HG03159 (cell line): ENCODE results near the gene DNAJC1.
A peak's percentile ranks its signal among the peaks of the same experiment; 100 is the strongest.
"Not testable (repeated sequence)": the region's sequence is repeated elsewhere in the genome, so short reads cannot be mapped to it uniquely, and the experiment has no call there.

Source experiments
- ATAC-seq: cut with Tn5 transposase; IDR thresholded peaks from one replicate; pipeline ENCODE4 v1.9.1; 2021; ENCODE audit warnings: mild to moderate bottlenecking, moderate library complexity; ENCODE audit not compliant: unreplicated experiment

The DNAJC1 gene

GRCh38 chr10:22003177-22003963 is at the start of gene DNAJC1:
Gene DNAJC1 (minus strand): TSS chr10:22003730. CDS start chr10:22003434, 296 bp downstream.
- peak; percentile 93 for ATAC-seq

DNA sequence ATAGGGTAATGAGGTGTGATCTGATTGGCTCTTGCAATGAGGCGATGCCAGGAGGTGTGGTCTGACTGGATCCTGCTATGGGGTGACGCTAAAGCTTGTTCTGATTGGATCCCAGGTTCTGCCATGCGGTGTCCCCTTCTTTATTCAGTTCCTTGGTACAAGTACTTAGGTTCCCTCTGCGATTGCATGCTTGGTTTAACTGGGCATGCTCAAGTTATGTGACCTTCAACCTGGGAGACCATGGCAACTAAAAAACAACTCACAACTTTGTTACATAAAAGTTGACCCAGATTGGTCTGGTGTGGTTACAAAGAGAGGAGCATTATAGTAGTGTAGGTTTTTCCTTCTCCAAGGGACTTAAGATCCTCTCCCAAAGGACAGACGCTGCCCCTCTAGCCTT is 49.5 kb upstream of the DNAJC1 start:
- ATAC-seq: no peak

DNA sequence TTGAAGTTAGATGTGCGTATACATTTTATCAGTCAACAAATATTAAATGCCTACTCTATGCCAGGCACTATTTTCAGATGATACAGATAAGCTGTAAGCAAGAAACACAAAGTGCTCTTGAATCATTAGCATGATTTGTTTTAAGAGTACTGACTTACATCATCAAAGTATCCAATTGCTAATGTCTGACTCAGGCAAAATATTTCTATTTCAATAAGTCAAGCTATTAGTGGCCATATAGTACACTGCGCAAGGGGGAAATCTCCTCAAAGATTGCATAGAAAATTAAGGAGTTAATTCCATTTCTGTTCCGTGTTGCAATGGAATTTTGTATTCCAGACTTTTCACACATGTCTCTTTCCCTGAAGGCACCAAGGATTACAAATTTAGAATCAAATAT is 46.1 kb upstream of the DNAJC1 start:
- no peak for ATAC-seq

DNA sequence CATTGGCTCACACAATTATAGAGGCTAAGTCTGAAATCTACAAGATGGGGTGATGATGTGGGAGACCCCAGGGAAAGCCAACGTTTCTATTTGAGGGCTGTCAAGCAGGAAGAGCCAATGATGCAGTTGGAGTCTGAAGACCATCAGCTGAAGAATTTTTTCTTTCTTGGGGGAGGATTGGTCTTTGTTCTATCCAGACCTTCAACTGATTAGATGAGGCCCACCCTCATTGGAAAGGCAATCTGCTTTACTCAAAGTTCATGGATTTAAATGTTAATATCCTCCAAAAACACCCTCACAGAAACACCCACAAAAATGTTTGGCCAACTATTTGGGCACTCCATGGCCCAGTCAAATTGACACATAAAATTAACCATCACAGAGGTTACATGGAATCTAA is 44.3 kb upstream of the DNAJC1 start:
- ATAC-seq: no peak

DNA sequence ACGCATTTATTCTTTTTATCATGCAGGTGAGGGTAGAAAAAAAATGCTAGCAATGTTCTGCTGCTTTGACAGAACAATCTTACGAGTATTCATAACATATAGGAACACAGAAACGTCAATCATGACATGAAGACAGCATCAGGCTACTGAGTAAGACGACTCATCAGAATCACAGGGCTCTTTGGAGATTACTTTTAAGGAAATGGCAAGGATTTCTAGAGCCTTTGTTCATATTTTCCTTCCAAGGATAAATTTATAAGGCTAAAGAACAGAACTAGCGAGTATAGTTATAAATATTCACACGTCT is 39.8 kb upstream of the DNAJC1 start:
- ATAC-seq: no peak

DNA sequence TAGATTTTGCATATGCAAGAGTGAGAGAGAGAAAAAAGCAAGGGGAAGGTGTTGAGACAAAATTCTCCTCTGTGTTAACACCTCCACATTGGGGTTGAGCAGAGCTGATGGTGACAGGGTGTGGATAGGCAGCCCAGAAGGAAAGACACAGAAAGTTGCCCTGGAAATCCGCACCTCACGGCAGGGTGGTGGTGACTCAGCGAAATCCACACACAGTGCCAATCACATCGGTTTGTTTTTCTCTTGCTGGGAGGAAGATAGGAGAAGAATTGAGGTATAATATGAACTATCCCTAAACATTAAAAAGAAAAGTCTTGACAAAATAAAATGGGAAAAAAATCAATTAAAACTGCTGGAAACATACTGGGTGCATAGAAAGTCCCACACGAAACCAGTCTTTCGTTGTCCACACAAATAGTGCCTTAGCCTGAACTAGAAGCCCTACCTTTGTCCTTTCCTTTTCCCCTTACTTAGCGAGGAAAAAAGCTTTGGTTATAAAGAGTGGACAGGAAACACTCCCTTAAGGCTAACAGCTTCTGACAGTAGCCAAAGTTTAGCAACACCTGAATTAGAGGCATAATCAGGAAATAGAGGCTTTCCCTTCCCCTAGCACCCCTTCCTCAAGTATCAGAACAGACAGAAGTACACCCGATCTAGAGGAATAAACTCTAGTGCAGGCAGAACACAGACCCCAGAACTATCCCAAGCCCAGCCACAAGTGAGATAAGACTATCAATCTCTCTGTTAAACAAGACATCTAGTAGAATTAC is 39.2 kb upstream of the DNAJC1 start:
- no peak for ATAC-seq

DNA sequence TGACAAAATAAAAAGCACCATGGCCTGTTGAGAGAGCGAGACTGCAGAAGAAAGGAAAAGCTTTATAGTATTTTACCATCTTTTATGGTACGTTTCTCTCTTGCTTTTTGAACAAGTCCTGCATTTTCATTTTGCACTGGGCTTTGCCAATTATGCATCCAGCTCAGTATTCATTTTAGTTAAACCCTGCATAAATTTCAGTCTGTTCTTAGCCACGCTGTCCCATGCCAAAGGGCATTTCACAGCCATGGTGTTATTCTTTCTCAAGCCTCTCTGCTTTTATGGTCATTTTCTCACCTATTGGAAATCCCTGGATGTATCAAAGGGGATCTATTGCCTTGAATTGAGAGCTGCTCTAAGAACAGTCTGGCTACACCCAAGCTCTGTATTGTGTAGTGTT is 30.8 kb upstream of the DNAJC1 start:
- ATAC-seq: no peak

GRCh38 chr10:22032268-22032667 is 28.7 kb upstream of the DNAJC1 start:
- ATAC-seq: not testable (repeated sequence)

GRCh38 chr10:22030421-22030820 is 26.9 kb upstream of the DNAJC1 start:
- no peak for ATAC-seq

DNA sequence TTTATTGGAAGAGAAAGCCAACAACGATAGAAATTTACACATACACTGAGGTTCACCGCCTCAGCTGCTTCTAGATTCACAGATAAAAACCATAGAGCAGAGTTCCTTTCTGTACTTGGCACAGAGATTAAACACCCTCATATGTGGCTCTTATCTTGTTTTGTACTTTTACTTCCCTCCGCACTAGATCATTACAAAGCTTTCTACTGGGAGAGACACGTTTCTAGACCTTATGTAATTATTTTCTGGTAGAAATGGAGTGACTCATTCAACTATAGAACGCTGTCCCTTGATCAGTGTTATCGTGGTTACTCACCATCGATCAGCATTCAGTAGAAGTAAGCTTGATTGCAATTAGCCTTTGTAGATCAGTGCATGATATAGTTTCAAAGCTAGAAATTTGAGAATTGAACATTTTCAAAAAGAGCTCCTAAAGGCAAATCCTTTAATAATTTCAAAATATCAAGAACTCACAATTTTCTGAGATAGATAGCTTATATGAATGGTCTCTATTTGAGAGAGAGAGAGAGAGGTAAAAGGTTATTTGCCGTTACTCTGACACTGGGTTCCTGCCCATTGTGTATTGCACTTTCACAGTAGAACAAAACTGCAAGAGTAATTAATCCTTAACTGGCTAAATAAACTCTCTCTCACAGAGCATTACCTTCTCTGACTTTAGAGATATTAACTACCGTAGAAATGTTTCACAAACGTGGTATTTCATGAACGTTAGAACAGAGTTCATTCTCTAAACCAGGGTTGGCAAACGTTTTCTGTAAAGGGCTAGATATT is 26.1 kb upstream of the DNAJC1 start:
- ATAC-seq: no peak

DNA sequence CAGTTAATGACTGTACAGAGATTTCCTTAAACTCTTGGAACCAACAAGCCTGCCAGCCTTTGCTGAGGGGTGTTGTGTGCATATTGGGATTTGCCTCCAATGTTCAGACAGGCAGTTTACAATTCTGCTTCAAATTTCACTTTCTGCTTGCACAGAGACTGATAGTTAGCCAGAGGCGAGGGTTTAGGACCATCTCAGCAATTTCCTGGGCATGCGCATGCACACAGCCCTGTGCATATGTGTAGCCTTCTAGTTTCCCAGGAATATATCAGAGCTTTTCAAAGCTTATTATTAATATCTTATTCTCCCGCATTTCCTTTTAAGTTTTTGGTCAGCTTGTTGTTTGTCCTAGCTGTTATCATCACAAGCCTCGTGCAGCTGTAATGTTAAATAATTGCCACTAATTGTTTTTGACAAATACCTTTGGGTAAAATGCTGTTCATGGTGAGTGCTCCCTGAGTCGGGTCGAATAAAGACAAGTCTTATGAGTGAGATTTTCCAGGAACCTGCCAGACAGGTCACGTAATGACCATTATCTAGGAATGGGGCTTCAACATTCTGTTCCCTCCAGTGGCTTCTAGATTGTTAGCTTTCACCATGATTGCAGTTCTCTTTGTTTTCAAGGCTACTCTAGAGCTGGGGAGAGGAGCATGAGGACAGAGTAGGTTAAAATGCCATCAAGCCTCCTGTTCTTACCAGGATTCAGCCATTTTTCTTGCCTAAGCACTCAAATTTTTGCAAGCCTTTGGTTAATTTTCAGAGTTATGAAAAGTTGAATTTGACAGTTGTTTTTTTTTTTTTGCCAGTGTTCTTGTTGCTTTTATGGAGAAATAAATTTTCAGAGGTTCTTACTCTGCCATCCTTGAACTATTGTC is 24.1 kb upstream of the DNAJC1 start:
- no peak for ATAC-seq

DNA sequence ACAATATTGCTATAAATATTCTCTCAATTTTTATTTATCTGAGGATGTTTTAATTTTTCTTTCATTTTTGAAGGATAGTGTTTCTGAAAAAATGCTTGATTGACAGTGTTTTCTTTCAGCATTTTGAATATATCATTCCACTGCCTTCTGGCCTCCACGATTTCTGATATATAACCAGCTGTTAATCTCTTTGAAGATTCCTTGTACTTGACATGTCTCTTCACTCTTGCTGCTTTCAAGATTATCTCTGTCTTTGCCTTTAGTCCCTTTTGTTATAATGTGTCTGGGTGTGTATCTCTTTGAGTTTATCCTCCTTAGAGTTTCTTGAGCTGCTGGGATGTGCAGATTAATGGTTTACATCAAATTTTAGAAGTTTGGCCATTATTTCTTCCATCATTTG is 22.8 kb upstream of the DNAJC1 start:
- no peak for ATAC-seq

DNA sequence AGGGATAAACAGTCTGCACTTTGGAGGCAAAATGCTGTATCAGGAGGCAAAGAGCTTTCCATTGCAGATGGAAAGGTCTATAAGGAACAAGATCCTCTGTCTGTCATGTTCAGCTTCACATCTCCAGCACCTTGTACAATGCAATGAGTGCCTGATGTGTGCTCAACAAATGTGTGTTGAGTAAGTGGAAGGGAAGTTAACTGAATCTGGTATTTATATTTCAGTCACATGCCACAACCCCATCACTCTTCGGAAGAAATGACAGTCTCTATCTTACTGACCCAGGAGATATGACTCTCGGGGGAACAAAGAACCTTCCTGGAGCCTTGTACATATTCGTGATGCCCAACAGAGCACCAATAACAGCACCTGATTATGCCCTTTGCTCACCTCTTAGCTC is 20.0 kb upstream of the DNAJC1 start:
- no peak for ATAC-seq

- no peak for ATAC-seq
Measured at GRCh38 chr10:22022257-22023032, 18.9 kb upstream of the DNAJC1 start.

DNA sequence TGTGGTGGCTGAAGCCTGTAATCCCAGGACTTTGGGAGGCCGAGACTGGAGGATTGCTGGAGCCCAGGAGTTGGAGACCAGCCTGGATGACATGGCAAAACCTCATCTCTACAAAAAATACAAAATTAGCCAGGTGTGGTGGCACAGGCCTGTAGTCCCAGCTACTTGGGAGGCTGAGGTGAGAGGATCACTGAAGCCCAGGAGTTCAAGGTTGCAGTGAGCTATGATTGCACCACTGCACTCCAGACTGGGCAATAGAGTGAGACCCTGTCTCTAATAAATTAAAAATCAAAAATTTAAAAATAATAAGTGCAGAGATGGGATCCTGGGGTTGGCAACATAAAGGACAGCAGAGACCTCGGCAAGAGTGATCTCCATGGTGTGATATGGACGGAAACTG is 17.6 kb upstream of the DNAJC1 start:
- not testable (repeated sequence) for ATAC-seq

DNA sequence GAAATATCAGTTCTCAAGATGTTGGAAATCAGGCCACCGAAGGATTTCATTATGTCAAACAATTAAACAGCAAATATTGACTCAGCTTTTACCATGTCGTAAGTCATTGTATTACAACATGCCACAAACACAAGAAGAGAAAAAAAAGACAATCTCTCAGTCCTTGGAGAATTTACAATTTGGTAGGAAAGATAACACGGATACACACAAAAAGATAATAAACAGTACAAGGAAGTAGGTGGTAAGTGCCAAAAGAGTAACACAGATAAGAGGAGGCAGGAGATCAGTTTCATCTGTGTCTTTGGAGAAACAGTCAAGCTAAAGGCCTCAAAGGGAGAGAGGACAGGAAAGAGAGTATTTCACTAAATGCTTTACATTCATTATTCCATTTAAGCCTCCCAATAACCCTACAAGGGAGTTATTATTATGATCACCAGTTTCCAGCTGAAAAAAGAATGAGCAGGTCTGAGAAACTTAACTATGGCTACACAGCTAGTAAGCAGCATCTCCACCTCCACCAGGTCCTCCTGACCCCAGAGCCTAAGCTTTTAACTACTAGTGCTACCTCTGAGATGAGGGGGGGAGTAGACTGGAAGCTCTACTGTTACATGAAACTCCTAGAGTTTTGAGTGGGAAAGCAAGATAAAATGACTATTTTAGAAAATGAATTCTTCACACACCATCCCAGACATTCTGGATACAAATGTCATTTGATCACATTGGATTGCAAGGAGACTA is 13.9 kb upstream of the DNAJC1 start:
- no peak for ATAC-seq

DNA sequence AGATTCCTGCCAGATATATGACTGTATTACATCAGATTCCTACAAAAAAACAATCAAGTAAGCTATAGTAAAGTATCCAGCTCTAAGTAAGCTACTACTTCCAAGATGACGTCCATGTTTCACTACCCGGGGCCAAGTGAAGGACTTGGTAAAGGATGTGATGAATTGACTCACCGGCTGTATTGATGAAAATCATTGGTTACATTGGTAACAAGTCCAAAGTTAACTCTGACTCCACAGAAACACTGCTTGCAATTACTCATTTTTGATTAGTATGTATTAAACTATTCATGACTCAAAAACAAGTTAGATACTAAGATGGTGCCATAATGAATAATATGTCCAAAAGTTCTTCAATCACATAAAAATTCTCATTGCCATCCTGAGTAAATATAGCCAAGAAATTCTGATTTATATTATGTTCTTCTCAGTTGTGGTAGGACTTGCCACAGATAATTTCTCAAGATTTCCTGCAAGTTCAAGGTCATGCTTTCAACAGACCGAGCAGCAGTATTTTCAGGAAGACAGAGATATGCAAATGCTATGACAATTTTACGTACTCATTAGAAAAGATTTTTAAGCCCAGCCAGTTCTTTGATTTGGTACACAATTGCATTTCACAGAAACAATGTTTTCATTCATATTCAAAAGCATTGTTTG is 12.6 kb upstream of the DNAJC1 start:
- no peak for ATAC-seq

GRCh38 chr10:22010973-22011408 is 7.5 kb upstream of the DNAJC1 start:
- ATAC-seq: no peak

DNA sequence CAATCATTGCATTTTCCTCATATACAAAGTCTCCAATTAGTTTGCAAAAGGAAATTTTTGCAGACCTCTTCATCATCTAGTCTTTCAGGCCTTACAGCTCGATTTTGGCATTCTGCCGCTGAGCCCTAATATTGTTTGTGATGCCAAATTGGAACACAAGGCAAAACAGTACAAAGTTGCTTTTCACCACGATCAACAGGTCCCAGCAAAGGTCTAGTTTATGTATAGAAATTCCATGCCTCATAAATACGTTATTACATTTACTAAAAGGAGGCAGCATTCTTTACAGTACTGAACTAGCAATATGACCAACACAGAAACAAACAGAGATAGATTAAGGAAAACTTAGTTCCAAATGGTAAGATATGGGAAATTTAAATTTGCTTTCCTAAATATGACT is 7.0 kb upstream of the DNAJC1 start:
- ATAC-seq: no peak
